Mesothelial cell of epicardium (in vitro differentiated cells): ENCODE results near the gene FGF9. TPM values are rescaled to one million over a fixed set of nuclear protein-coding genes. Genes with fewer than 3 reads are reported as not detected.
A peak's percentile ranks its signal among the peaks of the same experiment; 100 is the strongest.

Experiments used
- DNase-seq, 2 experiments: peaks; one replicate each; pipeline ENCODE4 v3.0.0; 2021; ENCODE audit warnings: low spot score in 2 of 2; ENCODE audit not compliant: unreplicated experiment in 2 of 2
- H3K27ac Mint-ChIP-seq: 2 replicates; pipeline ENCODE4 v1.8.0; 2021; ENCODE audit warnings: mixed read lengths
- H3K27me3 Mint-ChIP-seq: 2 replicates; pipeline ENCODE4 v1.8.0; 2021; ENCODE audit warnings: low read depth, mixed read lengths
- H3K36me3 Mint-ChIP-seq: 2 replicates; pipeline ENCODE4 v1.8.0; 2021; ENCODE audit warnings: mixed read lengths
- H3K4me1 Mint-ChIP-seq: 2 replicates; pipeline ENCODE4 v1.8.0; 2021; ENCODE audit warnings: mixed read lengths
- H3K4me3 Mint-ChIP-seq: 2 replicates; pipeline ENCODE4 v1.8.0; 2021; ENCODE audit warnings: mild to moderate bottlenecking, moderate library complexity, mixed read lengths
- H3K9me3 Mint-ChIP-seq: 2 replicates; pipeline ENCODE4 v1.8.0; 2021; ENCODE audit warnings: mixed read lengths
- CTCF ChIP-seq: fragments of 200-600 bp; sonication (generic); IDR thresholded peaks from one replicate; pipeline ENCODE4 v1.5.0; 2021; ENCODE audit warnings: antibody characterized with exemption; ENCODE audit not compliant: unreplicated experiment
- total RNA-seq: library from RNA; stranded (reverse); gene quantifications from 3 replicates; pipeline ENCODE4 v1.2.1, GENCODE V29; 2021

FGF9 gene
- total RNA-seq, 1 donor from 2014 or later, result 17.3 TPM

DNA sequence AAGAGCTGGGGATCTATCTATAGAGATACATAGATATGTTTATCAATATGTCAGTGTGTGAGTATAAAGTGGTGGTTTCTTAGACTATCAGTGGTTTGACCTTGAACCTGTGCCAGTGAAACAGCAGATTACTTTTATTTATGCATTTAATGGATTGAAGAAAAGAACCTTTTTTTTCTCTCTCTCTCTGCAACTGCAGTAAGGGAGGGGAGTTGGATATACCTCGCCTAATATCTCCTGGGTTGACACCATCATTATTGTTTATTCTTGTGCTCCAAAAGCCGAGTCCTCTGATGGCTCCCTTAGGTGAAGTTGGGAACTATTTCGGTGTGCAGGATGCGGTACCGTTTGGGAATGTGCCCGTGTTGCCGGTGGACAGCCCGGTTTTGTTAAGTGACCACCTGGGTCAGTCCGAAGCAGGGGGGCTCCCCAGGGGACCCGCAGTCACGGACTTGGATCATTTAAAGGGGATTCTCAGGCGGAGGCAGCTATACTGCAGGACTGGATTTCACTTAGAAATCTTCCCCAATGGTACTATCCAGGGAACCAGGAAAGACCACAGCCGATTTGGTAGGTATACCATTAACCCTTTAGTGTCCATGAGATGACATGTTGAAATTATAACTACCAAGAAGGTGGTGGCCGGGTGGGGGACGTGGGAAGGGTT is 880 bp downstream of the FGF9 start:
- Mint-ChIP-seq H3K4me3 (peak overlapping the region; percentile 90), H3K4me1 (peaks cover 46% of the 10 kb centered on the region), H3K36me3 (no peaks in the 10 kb centered on the region), H3K27ac (peak overlapping the region; percentile 87), H3K27me3 (peaks cover 42% of the 10 kb centered on the region), H3K9me3 (no peaks in the 10 kb centered on the region)
- DNase-seq, result no peak
- no peak for TF ChIP-seq CTCF

GRCh38 chr13:21672287-21672680 is 1.4 kb downstream of the FGF9 start:
- Mint-ChIP-seq H3K4me1 (peaks cover 47% of the 10 kb centered on the region), H3K4me3 (peak overlapping the region; percentile 90), H3K9me3 (no peaks in the 10 kb centered on the region), H3K36me3 (no peaks in the 10 kb centered on the region), H3K27me3 (peaks cover 45% of the 10 kb centered on the region), H3K27ac (no peak overlapping the region)
- TF ChIP-seq CTCF, result no peak
- no peak for DNase-seq

- TF ChIP-seq CTCF, result no peak
- Mint-ChIP-seq H3K36me3 (no peaks in the 10 kb centered on the region), H3K9me3 (no peaks in the 10 kb centered on the region), H3K4me1 (peaks cover 48% of the 10 kb centered on the region), H3K27ac (peak overlapping the region; percentile 30), H3K4me3 (peak overlapping the region; percentile 90), H3K27me3 (peaks cover 52% of the 10 kb centered on the region)
- DNase-seq, result no peak
Measured at GRCh38 chr13:21672796-21673538, 2.1 kb downstream of the FGF9 start.

- peak overlapping the region; percentile 30 for H3K27ac Mint-ChIP-seq
- H3K9me3 Mint-ChIP-seq, result no peaks in the 10 kb centered on the region
- DNase-seq, result no peak
- H3K27me3 Mint-ChIP-seq, result peaks cover 53% of the 10 kb centered on the region
- H3K36me3 Mint-ChIP-seq, result no peaks in the 10 kb centered on the region
- peak overlapping the region; percentile 90 for H3K4me3 Mint-ChIP-seq
- H3K4me1 Mint-ChIP-seq, result peaks cover 46% of the 10 kb centered on the region
- TF ChIP-seq CTCF, result no peak
Measured at GRCh38 chr13:21673539-21673788, 2.6 kb downstream of the FGF9 start.

GRCh38 chr13:21673789-21674489 is 3.1 kb downstream of the FGF9 start:
- Mint-ChIP-seq H3K27ac (no peak overlapping the region), H3K27me3 (peaks cover 54% of the 10 kb centered on the region), H3K4me3 (peak overlapping the region; percentile 87), H3K9me3 (no peaks in the 10 kb centered on the region), H3K4me1 (peaks cover 41% of the 10 kb centered on the region), H3K36me3 (no peaks in the 10 kb centered on the region)
- no peak for TF ChIP-seq CTCF
- no peak for DNase-seq
